OCI-M2 (cell line): ENCODE data around the gene CCL26.
A peak's percentile ranks its signal among the peaks of the same experiment; 100 is the strongest.
"Not testable (repeated sequence)": the region's sequence is repeated elsewhere in the genome, so short reads cannot be mapped to it uniquely, and the experiment has no call there.

Experiments
- DNase-seq: peaks from one replicate; lab custom pipeline; 2025; ENCODE audit not compliant: unreplicated experiment; lab: John Stamatoyannopoulos, UW

CCL26 gene

GRCh38 chr7:75739796-75740672 lies 32.0 kb downstream of the CCL26 start:
- no peak for DNase-seq

GRCh38 chr7:75738975-75739795 lies 32.8 kb downstream of the CCL26 start:
- peak; percentile 53 for DNase-seq

DNA sequence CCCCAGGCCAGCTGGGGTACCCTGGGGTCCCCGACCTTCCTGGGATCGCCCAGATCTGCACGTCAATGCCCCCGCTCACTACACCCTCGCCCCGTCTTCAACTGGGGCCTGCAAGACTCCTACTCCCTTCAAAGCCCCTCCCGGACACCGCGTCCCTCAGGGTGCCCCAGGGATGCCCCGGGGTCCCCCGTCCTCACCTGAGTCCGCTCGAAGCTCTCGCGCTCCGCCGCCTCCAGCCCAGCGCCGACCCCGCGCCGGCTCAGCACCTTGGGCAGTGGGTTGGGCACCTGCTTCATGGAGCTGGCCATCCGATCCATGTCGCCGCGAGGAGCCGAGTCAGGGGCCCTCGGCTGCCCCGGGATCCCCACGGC lies 33.4 kb downstream of the CCL26 start, which contains the start of gene HIP1:
Gene HIP1 (minus strand): TSS at position 338 of the 371 bp plus-strand sequence. CDS start 21 bp downstream, at position 317.
- DNase-seq = no peak

DNA sequence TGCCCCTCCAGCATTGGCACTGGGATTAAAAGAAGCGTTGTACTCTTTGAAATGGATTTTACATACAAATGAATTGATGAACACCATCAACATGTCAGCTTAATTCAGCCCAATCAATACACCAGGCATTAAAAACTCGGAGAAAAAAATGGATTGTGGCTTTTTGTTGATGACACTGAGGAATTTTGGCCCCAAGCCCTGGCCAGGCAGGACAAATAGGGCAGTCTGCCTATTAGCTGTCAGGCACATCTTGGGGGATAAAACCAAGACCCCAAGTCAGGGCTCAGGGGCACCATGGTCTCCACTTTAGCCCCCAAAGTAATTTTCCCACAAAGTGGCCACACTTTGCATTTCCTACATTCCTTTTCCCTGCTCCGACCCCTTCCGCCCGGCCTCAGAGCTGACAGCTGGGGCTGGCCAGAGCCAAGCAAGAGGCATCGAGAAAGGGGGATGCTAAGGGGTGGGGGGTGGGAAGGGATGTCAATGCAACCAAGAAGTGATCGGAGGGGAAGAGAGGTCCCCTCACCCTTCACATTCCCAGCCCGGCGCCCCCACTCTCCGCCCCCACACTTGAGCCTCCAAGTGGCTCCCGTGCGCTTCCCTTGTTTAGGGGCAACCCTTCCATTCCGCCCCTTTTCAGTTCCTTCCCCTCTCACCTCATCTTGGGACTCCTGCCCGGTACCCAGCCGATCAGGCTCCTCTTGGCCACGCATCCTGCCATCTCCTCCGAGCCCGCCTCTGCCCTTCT lies 34.0 kb downstream of the CCL26 start:
- no peak for DNase-seq

DNA sequence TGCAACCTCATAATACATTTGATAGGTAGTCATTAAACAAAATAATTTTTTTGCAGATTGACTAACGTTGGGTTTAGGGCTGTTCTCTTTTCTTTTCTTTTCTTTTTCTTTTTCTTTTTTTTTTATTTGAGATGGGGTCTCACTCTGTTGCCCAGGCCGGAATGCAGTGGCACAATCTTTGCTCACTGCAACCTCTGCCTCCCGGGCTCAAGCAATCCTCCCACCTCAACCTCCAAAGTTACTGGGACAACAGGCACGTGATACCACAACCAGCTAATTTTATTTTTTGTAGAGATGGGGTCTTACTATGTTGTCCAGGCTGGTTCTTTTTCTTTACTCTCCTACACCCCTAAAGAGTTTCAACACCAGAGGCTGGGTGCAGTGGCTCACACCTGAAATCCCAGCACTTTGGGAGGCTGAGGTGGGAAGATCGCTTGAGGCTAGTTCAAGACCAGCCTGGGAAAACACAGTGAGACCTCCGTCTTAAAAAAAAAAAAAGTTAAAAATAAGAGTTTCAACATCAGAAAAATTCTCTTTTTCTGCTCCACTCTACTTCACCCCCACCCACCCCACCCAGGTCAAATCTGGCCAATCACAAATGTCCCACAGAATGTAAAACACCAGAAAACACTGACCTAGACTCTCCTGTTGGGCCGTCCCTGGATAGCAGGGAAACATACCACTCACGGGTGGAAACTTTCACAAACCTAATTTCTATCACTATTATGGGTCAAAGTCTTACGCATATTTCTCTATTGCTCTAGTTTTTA lies 36.2 kb downstream of the CCL26 start:
- no peak for DNase-seq

DNA sequence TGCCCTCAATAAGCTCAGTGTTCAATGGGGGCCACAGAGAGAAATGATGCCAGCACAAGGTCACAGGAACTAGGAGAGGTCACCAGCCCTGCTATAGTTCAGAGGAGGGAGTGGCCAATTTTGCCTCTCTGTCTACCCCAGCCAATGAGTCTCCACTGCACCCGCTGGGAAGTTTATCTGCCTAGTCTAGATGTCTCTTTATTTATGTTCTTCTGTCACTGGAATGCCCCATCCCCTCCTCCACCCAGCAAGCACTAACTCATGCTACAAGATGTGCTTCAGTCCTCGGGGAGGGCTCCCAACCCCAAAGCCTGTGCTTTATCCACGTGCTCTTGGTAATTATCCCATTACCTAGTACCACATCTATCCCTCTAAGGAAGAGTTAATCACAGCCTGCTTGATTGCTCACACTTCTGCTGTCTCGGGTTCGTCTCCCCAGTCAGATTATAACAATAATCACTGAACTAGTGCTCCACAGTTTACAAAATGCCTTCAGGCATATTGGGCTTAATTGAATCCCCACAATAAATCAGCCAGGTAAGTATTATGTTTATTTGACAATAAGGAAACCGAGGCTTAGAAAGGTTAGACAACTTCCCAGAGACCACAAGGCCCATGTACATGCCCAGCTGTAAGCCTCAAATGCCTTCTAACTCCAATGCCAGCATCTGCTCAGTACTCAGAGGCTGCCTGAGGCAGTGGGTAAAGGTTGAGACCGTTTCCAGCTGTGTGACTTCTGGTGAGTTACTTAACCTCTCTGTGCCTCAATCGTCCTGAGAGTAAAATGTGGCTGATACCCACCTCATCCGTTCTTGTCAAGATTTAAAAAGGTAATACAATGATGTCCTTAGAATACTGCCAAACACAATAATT lies 37.2 kb downstream of the CCL26 start:
- no peak for DNase-seq

GRCh38 chr7:75732764-75733630 lies 39.0 kb downstream of the CCL26 start:
- no peak for DNase-seq

- DNase-seq = no peak
Measured at GRCh38 chr7:75732016-75732521, 39.9 kb downstream of the CCL26 start.

- no peak for DNase-seq
Measured at GRCh38 chr7:75729851-75730274, 42.1 kb downstream of the CCL26 start.

DNA sequence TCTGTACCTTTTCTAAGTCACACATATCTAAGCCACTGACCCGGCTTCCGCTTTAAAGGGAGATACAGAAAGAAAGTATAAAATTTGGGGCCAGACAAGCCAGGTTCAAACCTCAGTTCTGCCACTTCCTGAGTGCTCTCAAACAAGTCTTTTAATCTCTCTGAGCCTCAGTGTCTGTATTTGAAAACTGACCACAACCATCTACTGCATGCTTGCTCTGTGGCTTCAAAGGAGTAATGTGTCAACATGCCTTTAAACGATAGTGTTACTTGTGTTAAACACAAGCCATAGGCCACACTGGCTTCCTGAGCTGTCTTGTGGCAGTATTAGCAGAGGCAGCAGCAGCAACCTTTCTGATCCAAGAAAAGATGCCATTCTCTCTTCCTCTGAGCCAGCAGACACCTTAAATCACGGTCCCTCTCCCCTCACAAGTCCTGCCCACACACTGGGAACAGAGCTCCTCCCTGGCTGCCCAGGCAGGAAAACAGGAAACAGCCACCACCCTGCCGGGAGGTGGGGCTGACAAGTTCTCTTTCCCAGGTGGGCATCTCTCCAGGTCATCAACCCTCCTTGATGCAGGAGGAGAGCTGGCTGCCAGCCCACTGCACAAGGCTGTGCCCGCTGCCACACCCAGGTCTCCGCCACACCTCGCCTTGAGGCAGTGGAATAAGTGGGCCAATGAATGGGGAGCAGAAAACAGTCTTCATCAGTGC lies 44.0 kb downstream of the CCL26 start:
- no peak for DNase-seq

GRCh38 chr7:75727351-75727750 lies 44.7 kb downstream of the CCL26 start:
- not testable (repeated sequence) for DNase-seq

DNA sequence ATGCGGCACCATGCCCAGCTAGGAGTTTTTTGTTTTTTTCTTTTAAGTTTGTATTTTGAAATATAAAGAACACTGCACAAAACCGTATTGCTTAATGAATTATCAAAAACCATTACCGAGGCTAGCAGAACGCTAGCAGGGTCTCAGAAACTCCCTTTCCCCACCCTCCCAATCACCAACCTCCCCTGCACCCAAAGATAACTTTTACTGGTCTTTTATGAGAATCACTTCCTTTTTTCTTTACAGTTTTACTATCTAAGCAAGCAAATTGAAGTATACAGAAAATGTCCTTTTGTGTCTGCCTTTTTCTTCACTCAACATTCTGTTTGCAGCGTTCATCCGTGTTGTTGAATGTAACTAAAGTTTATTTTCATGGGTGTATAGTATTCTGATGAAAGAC lies 46.7 kb downstream of the CCL26 start:
- no peak for DNase-seq

DNA sequence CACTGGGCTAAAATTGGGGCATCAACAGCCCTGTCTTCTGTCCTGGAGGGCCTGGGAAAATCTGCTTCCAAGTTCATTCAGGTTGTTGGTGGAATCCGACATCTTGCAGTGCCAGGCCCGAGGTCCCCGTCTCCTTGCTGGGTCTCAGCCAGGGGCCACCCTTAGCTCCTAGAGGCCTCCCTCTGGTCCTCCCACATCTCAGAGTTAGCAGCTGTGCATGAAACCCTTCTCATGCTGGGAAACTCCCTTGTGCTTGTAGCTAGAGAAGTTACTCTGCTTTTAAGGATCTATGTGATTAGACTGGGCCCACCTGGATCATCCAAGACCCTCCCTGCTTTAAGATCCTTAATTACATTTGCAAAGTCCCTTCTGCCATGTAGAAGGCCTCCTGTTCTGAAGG lies 48.6 kb downstream of the CCL26 start:
- DNase-seq = no peak

DNA sequence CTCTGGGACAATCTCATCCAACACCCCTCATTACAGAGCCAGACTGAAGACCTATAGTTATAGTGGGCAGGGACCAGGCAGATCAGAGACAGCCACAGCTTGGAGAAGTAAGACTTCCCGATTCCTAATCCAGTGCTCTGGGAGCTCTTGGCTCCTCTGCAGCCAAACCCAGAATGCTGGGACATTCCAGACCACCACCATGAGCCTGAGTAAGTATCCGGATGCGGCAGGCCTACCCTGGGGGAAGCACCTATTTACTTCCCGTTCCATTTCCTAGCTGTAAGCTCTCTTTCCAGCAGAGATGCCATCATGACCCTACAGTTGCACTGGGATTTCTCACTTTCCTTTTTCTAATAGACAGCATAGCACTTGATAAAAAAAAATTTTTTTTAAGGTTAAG lies 49.6 kb downstream of the CCL26 start:
- no peak for DNase-seq

DNA sequence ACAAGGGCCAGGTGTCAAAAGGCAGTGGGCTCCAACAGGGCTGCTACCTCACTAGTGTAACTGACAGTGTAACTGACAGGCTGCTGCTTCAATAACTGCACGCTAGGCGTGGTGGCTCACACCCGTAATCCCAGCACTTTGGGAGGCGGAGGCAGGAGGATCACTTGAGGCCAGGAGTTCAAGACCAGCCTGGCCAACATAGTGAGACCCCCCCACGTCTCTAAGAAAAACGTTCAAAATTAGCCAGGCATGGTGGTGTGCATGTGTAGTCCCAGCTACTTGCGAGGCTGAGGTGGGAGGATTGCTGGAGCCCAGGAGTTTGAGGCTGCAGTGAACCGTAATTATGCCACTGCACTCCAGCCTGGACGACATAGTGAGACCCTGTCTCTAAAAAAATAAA lies 50.1 kb downstream of the CCL26 start:
- not testable (repeated sequence) for DNase-seq

DNA sequence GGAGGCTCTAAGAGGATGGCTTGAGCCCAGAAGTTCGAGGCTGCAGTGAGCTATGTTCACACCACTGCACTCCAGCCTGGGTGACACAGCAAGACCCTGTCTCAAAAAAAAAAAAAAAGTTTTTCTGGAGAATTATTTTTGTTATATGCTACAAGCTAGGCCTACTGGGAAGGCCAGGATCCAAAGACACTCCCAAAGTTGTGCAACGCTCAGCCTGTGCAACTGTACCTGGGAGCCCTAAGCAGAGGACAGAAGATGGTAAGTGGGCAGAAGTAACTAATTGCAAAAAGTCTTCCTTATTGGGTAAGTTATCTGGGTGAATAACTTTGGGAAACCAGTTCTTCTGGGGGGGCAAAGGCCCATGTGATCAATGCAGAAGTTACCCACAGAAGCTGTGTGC lies 50.6 kb downstream of the CCL26 start:
- DNase-seq = no peak

- no peak for DNase-seq
Measured at GRCh38 chr7:75719626-75720025, 52.4 kb downstream of the CCL26 start.
